Fibroblast of pulmonary artery (primary cell): ENCODE data around the gene KIAA1328.

Experiments
- DNase-seq: peaks from one replicate; pipeline ENCODE4 v3.0.0-alpha.2; 2010; ENCODE audit warnings: low read depth
- H3K4me3 ChIP-seq: replicated peaks from 2 replicates; pipeline ENCODE4 v1.5.1; 2011; ENCODE audit warnings: low read depth, mild to moderate bottlenecking, control low read depth, low read length, moderate library complexity
- CTCF ChIP-seq: IDR thresholded peaks from 2 replicates; pipeline ENCODE4 v1.5.1; 2011; ENCODE audit warnings: mild to moderate bottlenecking, control low read depth, low read length, inconsistent platforms; ENCODE audit errors: missing control alignments

The KIAA1328 gene

GRCh38 chr18:36929601-36930000 lies 100.7 kb downstream of the KIAA1328 start:
- H3K4me3 ChIP-seq: no peak overlapping the region
- no peak for DNase-seq
- TF ChIP-seq CTCF: no peak

- DNase-seq: no peak
- TF ChIP-seq CTCF: no peak
- no peak overlapping the region for H3K4me3 ChIP-seq
Observed at GRCh38 chr18:36931106-36931505, 102.2 kb downstream of the KIAA1328 start.

- no peak overlapping the region for H3K4me3 ChIP-seq
- TF ChIP-seq CTCF: no peak
- no peak for DNase-seq
Observed at GRCh38 chr18:36933552-36933951, 104.6 kb downstream of the KIAA1328 start.

GRCh38 chr18:36934884-36935283 lies 106.0 kb downstream of the KIAA1328 start:
- DNase-seq: peak; percentile 86
- no peak overlapping the region for H3K4me3 ChIP-seq
- TF ChIP-seq CTCF: no peak

- no peak overlapping the region for H3K4me3 ChIP-seq
- peak; percentile 71 for DNase-seq
- TF ChIP-seq CTCF: peak; percentile 75
Observed at GRCh38 chr18:36942264-36942663, 113.3 kb downstream of the KIAA1328 start.

GRCh38 chr18:36947820-36948348 lies 119.0 kb downstream of the KIAA1328 start:
- TF ChIP-seq CTCF: no peak
- DNase-seq: no peak
- H3K4me3 ChIP-seq: no peak overlapping the region

- no peak for TF ChIP-seq CTCF
- DNase-seq: no peak
- no peak overlapping the region for H3K4me3 ChIP-seq
Observed at GRCh38 chr18:36950282-36950681, 121.4 kb downstream of the KIAA1328 start.
